Raji (cell line): ENCODE results near the gene SFT2D3.

Source experiments
- POLR2A ChIP-seq: IDR thresholded peaks from 2 replicates; pipeline ENCODE4 v1.6.1; 2011; ENCODE audit warnings: low read depth, low read length, control low read depth; ENCODE audit not compliant: insufficient read depth

SFT2D3 gene

GRCh38 chr2:127733816-127734537 lies 32.7 kb downstream of the SFT2D3 start:
- TF ChIP-seq POLR2A, result no peak

DNA sequence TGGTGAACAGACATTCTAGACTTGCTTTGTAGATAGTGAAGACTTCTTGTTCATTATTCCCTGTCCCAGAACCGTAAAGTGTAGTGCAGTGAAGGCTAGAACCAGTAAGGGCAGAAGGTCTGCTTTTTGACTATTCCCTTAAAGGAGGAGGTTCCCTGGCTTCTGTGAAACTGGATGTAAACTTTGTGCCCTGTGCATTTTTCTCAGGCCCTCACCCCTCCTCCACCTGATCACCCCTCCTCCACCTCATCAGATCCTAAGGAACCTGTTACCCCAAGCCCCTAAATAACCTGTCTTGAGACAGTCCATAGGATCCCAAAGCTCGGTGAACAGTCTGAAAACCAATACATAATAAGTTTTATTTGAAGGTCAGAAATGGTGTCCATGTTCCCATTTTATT lies 33.7 kb downstream of the SFT2D3 start:
- TF ChIP-seq POLR2A, result no peak

DNA sequence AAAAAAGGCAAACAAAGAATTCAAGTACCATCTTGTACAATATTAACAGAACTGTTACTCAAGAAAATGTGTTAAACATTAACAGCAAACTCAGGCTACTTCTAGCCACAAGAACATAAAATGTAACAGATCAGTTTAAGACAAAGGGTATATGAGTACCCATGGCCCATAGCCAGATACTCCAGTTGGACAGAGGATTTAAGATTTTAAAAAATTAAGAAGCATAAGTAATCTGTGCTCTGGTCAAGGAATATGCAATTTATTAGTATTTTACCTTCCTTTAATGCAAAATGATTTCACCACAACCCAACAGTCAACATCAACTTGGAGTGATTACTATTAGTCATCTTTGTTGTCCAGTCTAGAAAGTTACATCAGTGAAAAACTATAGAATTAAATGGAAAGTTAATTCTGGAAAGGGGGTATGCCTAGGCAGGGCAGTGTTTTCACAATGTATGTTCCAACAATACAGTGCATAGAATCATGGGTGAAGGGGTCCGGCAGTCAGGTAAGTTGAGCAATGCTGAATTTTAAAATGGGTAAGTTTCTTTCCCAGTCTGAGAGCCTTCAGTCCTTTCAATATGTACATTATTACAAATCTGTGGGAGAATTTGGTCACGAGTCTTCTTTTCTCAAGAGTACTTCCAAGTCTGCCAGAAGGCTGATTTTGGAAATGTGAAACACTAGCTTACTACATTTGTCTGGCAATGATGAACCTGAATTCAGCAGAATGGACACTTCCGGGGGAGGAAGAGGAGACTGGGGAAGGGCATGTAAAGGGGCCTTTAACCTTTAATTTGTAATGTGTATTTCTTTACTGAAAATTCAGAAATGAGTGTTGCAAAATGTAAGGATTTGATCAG lies 34.5 kb downstream of the SFT2D3 start:
- TF ChIP-seq POLR2A, result no peak

- TF ChIP-seq POLR2A, result no peak
Observed at GRCh38 chr2:127737892-127738291, 36.6 kb downstream of the SFT2D3 start.

DNA sequence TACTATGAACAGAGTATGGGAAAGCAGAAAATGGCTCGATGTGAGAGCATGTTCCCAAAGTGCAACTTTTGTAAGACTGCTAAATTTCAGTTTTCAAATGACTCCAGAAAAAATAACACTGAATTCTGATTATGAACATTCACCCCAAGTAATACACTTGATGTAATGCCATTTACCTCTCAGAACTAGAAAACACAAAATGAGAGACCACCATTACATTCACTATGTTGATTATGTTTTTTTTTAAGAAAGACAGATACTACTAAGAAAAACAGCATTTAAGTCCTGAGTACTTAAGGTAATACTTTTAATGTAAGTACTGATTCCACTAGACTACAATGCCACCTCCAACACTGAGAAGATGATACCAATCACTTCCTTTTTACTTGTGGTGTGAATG lies 38.5 kb downstream of the SFT2D3 start:
- TF ChIP-seq POLR2A, result no peak

DNA sequence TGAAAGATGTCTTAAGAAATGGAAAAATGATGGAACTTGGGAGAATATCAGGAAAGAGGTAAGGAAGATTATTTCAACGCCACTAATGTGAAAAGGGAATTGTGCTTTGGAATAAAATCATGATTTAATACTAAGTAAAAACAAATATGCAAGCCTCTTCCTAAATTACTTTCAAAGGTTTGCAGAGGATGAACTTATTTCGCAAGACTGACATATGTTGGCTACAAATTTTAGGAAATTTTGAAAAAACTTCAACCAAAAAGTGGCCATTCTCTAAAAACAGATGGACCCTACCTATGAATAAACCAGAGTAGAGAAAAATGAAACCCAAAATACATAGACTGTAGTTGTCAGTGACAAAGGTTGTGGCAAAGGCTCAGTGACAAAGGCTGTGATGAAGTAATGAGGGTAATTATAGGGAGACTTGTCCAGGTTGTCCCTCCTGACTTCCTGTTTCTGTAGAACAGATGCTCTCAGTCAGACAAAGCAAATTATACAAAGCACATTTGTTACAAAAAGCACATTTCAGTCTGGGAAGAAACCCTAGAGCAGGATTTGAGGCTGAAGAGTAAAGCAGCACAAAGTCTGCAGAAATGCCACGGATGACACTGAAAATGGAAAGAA lies 39.5 kb downstream of the SFT2D3 start:
- no peak for TF ChIP-seq POLR2A

- TF ChIP-seq POLR2A, result no peak
Observed at GRCh38 chr2:127743477-127744026, 42.3 kb downstream of the SFT2D3 start.

GRCh38 chr2:127747621-127748020 lies 46.3 kb downstream of the SFT2D3 start:
- TF ChIP-seq POLR2A, result no peak

- no peak for TF ChIP-seq POLR2A
Observed at GRCh38 chr2:127753374-127753773, 52.1 kb downstream of the SFT2D3 start.

GRCh38 chr2:127754186-127754585 lies 52.9 kb downstream of the SFT2D3 start:
- TF ChIP-seq POLR2A, result no peak
